Endothelial cell of umbilical vein (primary cell): ENCODE results near the gene FBXO11. TPM values are rescaled to one million over a fixed set of nuclear protein-coding genes. Genes with fewer than 3 reads are reported as not detected.
"Not testable (repeated sequence)": the region's sequence is repeated elsewhere in the genome, so short reads cannot be mapped to it uniquely, and the experiment has no call there.

Source experiments
- BruUV-seq: library from RNA; stranded (reverse); fragments of 400-500 nt; replicated peaks from 2 replicates; lab custom pipeline; 2021; lab: Mats Ljungman, UMichigan
- CTCF ChIA-PET: fragments of 300-600, 350-600 bp; sonication (Branson Sonifier 250); formaldehyde crosslinking; loops from one replicate; lab custom pipeline; 2021; ENCODE audit warnings: antibody characterized with exemption, inconsistent platforms; lab: Charles Lee
- POLR2A ChIA-PET: fragments of 300-600, 350-600 bp; sonication (Branson Sonifier 250); formaldehyde crosslinking; loops from one replicate; lab custom pipeline; 2021; ENCODE audit warnings: antibody characterized with exemption, inconsistent platforms; lab: Charles Lee
- DNase-seq: peaks from one replicate; pipeline ENCODE4 v3.0.0-alpha.2; 2011; ENCODE audit warnings: low read depth, low spot score
- FAIRE-seq: peaks from 2 replicates; lab custom pipeline; 2011; peaks lifted over from hg19 to GRCh38; lab: Jason Lieb, UNC
- H2AFZ ChIP-seq: 2 replicates; pipeline ENCODE4 v1.6.0; 2012; ENCODE audit warnings: low read depth, low read length, control low read depth, inconsistent platforms
- H3K27ac ChIP-seq: 2 replicates; pipeline ENCODE4 v1.5.1; 2011; ENCODE audit warnings: low read depth, mild to moderate bottlenecking, control low read depth, low read length, moderate library complexity; ENCODE audit not compliant: insufficient read depth
- H3K27me3 ChIP-seq, 2 experiments: 2 replicates each; pipeline versions ENCODE4 v1.6.0 to v1.6.1; 2011; ENCODE audit warnings: low read length in 2 of 2, mixed read lengths in 1 of 2; ENCODE audit not compliant: control insufficient read depth in 2 of 2, insufficient read depth in 2 of 2
- H3K36me3 ChIP-seq, 2 experiments: 2 replicates in 1 of 2; 3 replicates in 1 of 2; pipeline ENCODE4 v1.5.1; 2011; ENCODE audit warnings: low read length in 2 of 2, mild to moderate bottlenecking in 1 of 2, moderate library complexity in 1 of 2; ENCODE audit not compliant: control insufficient read depth in 2 of 2, insufficient read depth in 2 of 2; ENCODE audit errors: extremely low read depth in 1 of 2
- H3K4me1 ChIP-seq: 3 replicates; pipeline ENCODE4 v1.5.1; 2011; ENCODE audit warnings: mild to moderate bottlenecking, low read length; ENCODE audit not compliant: control insufficient read depth, insufficient read depth; ENCODE audit errors: extremely low read depth
- H3K4me2 ChIP-seq: 2 replicates; pipeline ENCODE4 v1.6.1; 2011; ENCODE audit warnings: low read length, control low read depth, mixed read lengths; ENCODE audit not compliant: insufficient read depth
- H3K4me3 ChIP-seq, 3 experiments: fragments of 200-600 bp in 1 of 3; sonication (generic), shearing (Covaris generic) in 1 of 3; replicated peaks in 1 of 3; 2 replicates each; pipeline ENCODE4 v1.5.1; 2011 to 2016; ENCODE audit warnings: control low read depth in 3 of 3, low read length in 3 of 3, mild to moderate bottlenecking in 2 of 3, inconsistent platforms in 1 of 3, low read depth in 1 of 3, moderate library complexity in 1 of 3; ENCODE audit not compliant: insufficient read depth in 1 of 3
- H3K79me2 ChIP-seq: 2 replicates; pipeline ENCODE4 v1.6.0; 2012; ENCODE audit warnings: low read length, inconsistent platforms; ENCODE audit not compliant: control insufficient read depth, insufficient read depth
- H3K9ac ChIP-seq: replicated peaks from 2 replicates; pipeline ENCODE3; 2011; ENCODE audit warnings: low read length, control low read depth; ENCODE audit not compliant: insufficient read depth; ENCODE audit errors: extremely low read depth
- H3K9me1 ChIP-seq: replicated peaks from 3 replicates; pipeline ENCODE4 v1.6.0; 2011; ENCODE audit warnings: mild to moderate bottlenecking, low read length; ENCODE audit not compliant: control insufficient read depth, insufficient read depth; ENCODE audit errors: extremely low read depth
- H3K9me3 ChIP-seq: replicated peaks from 2 replicates; pipeline ENCODE4 v1.5.1; 2012; ENCODE audit warnings: low read length, inconsistent platforms; ENCODE audit not compliant: control insufficient read depth, insufficient read depth
- H4K20me1 ChIP-seq: replicated peaks from 2 replicates; pipeline ENCODE3; 2011; ENCODE audit warnings: mild to moderate bottlenecking, low read length; ENCODE audit not compliant: control insufficient read depth, insufficient read depth; ENCODE audit errors: extremely low read depth
- CTCF ChIP-seq, 2 donors: IDR thresholded peaks; 1 replicate in 1 of 2; 2 replicates in 1 of 2; pipeline ENCODE4 v1.5.1; 2011; ENCODE audit warnings: low read length in 2 of 2, mild to moderate bottlenecking in 2 of 2, moderate library complexity in 2 of 2, control low read depth in 1 of 2, inconsistent platforms in 1 of 2, low read depth in 1 of 2; ENCODE audit not compliant: insufficient read depth in 1 of 2; ENCODE audit errors: extremely low read depth in 1 of 2
- EZH2 ChIP-seq: IDR thresholded peaks from 2 replicates; pipeline ENCODE4 v1.6.1; 2012; ENCODE audit warnings: borderline replicate concordance, low read depth, mild to moderate bottlenecking, moderate library complexity, low read length, inconsistent platforms; ENCODE audit not compliant: severe bottlenecking
- FOS ChIP-seq: IDR thresholded peaks from 2 replicates; pipeline ENCODE4 v1.6.1; 2011; ENCODE audit warnings: mild to moderate bottlenecking, low read length, moderate library complexity, borderline replicate concordance; ENCODE audit not compliant: insufficient read depth
- GATA2 ChIP-seq: IDR thresholded peaks from 2 replicates; pipeline ENCODE4 v1.7.0; 2011; ENCODE audit warnings: low read depth, mild to moderate bottlenecking, moderate library complexity, mixed read lengths, low read length; ENCODE audit not compliant: insufficient read length, insufficient read depth
- JUN ChIP-seq: IDR thresholded peaks from 2 replicates; pipeline ENCODE4 v1.6.1; 2011; ENCODE audit warnings: borderline replicate concordance, low read depth; ENCODE audit not compliant: insufficient read length, insufficient read depth
- MAX ChIP-seq: IDR thresholded peaks from 2 replicates; pipeline ENCODE4 v1.6.1; 2011; ENCODE audit not compliant: insufficient read depth, insufficient read length
- MYC ChIP-seq: IDR thresholded peaks from one replicate; pipeline ENCODE4 v1.6.1; 2011; ENCODE audit warnings: mild to moderate bottlenecking, low read depth, low read length
- POLR2A ChIP-seq: IDR thresholded peaks from 2 replicates; pipeline ENCODE4 v1.6.1; 2012; ENCODE audit warnings: low read depth, mild to moderate bottlenecking, control low read depth, low read length
- POLR2AphosphoS5 ChIP-seq: IDR thresholded peaks from 2 replicates; pipeline ENCODE4 v1.6.1; 2012; ENCODE audit warnings: low read depth, mild to moderate bottlenecking, control low read depth, low read length, moderate library complexity; ENCODE audit not compliant: insufficient read depth
- dilution Hi-C: fragments of 300-500 bp; cut with MboI; formaldehyde crosslinking; loops from one replicate; pipeline ENCODE4 v1.15.0; 2019; ENCODE audit warnings: low sequenced_read_pairs; ENCODE audit not compliant: extremely low pct_ligation_motif_present
- intact Hi-C: fragments of 100-400 bp; cut with micrococcal nuclease; formaldehyde crosslinking; loops from one replicate; pipeline ENCODE4 v1.10.0; 2022
- polyA plus RNA-seq, 4 experiments: library from polyadenylated mRNA; depleted of rRNA in 3 of 4; stranded (reverse) in 3 of 4; unstranded in 1 of 4; fragments of >200 nt; gene quantifications; 2 replicates each; pipeline versions ENCODE4 v1.2.1 to v1.2.3, GENCODE V29; 2011 to 2012; ENCODE audit warnings: missing spikeins in 1 of 4
- total RNA-seq: library from RNA; stranded (reverse); gene quantifications from 2 replicates; pipeline ENCODE4 v1.2.3, GENCODE V29; 2021

Gene FBXO11
- total and polyA plus RNA-seq, 2 donors (not counting 3 experiments of a cell fraction or from before 2014, with no cell fraction given): 23.4 to 59.6 TPM

- no peak overlapping the region for H3K4me2 ChIP-seq
- peaks cover 21% of the 10 kb centered on the region for H4K20me1 ChIP-seq
- ChIA-PET CTCF (interaction anchor here (0.7 to 1.2 kb wide), 6 partner anchors 8 to 490 kb away, joined by 3 to 5 read pairs (median 3); no protein-coding TSS in a partner anchor), POLR2A (no interaction called here)
- no peak overlapping the region for H3K9ac ChIP-seq
- H3K27ac ChIP-seq: no peak overlapping the region
- TF ChIP-seq MYC (no peak), POLR2AphosphoS5 (no peak), FOS (no peak), GATA2 (no peak), JUN (no peak), POLR2A (no peak), EZH2 (no peak), MAX (no peak), CTCF (IDR thresholded peaks at IDR 0.05; ENCODE audit: extremely low read depth in 1 of 2, insufficient read depth in 1 of 2, low read depth in 1 of 2, low read length in 2 of 2) (no peak)
- DNase-seq (no peak), FAIRE-seq (no peak)
- no peaks in the 10 kb centered on the region for H3K27me3 ChIP-seq
- no peak overlapping the region for H3K4me3 ChIP-seq
- peaks cover 18% of the 10 kb centered on the region for H3K4me1 ChIP-seq
- H3K9me1 ChIP-seq: no peaks in the 10 kb centered on the region
- BruUV-seq: no TSS peak
- dilution Hi-C loops: no loop called here
- peaks cover 96% of the 10 kb centered on the region for H3K79me2 ChIP-seq
- no peak overlapping the region for H2AFZ ChIP-seq
- H3K9me3 ChIP-seq: no peaks in the 10 kb centered on the region
- intact Hi-C loops: no loop called here
- no peaks in the 10 kb centered on the region for H3K36me3 ChIP-seq
Observed at GRCh38 chr2:47862949-47863348, 43.3 kb downstream of the FBXO11 start.

GRCh38 chr2:47853067-47853777 is 53.1 kb downstream of the FBXO11 start:
- H3K4me1 ChIP-seq, H3K4me2 ChIP-seq, dilution Hi-C loops, H4K20me1 ChIP-seq, H3K4me3 ChIP-seq, BruUV-seq, H3K27ac ChIP-seq, H3K9me1 ChIP-seq, H3K9ac ChIP-seq, H2AFZ ChIP-seq, H3K9me3 ChIP-seq, H3K27me3 ChIP-seq, H3K36me3 ChIP-seq, DNase-seq, FAIRE-seq: not testable (repeated sequence)
- ChIA-PET CTCF (interaction anchor here (1.3 to 8.0 kb wide), 2 partner anchors 10 to 253 kb away, joined by 3 to 67 read pairs; no protein-coding TSS in a partner anchor), POLR2A (interaction anchor here (0.7 kb wide), 1 partner anchor 455 kb away, joined by 3 read pairs; no protein-coding TSS in a partner anchor)
- intact Hi-C loops: loop anchor here (10.0 kb wide), 1 partner anchor 732 kb away; no protein-coding TSS in a partner anchor
- peaks cover 94% of the 10 kb centered on the region for H3K79me2 ChIP-seq
